Putamen (tissue), 1 donor: ENCODE results near the gene RCAN3.

Experiments
- DNase-seq: peaks from one replicate; pipeline ENCODE4 v3.0.0-alpha.2; 2016; ENCODE audit warnings: low spot score

The RCAN3 gene

GRCh38 chr1:24584171-24584647 is 81.6 kb downstream of the RCAN3 start:
- DNase-seq = no peak

- no peak for DNase-seq
Observed at GRCh38 chr1:24586119-24586518, 83.5 kb downstream of the RCAN3 start.

- DNase-seq = peak; percentile 21
Observed at GRCh38 chr1:24586970-24587820, 84.6 kb downstream of the RCAN3 start.

GRCh38 chr1:24588573-24588972 is 85.9 kb downstream of the RCAN3 start:
- no peak for DNase-seq

GRCh38 chr1:24589200-24589599 is 86.6 kb downstream of the RCAN3 start:
- no peak for DNase-seq
